IMR-90 (cell line): ENCODE data around the gene OGT. TPM values are rescaled to one million over a fixed set of nuclear protein-coding genes. Genes with fewer than 3 reads are reported as not detected.

Experiments
- ATAC-seq: fragments of 200-7000 bp; cut with Tn5 transposase; 2 replicates; pipeline ENCODE4 v1.9.1; 2020; ENCODE audit warnings: low read depth, mild to moderate bottlenecking, moderate library complexity
- BruUV-seq: library from RNA; stranded (reverse); fragments of 400-500 nt; replicated peaks from 2 replicates; lab custom pipeline; 2021; lab: Mats Ljungman, UMichigan
- CTCF ChIA-PET: fragments of 300-600 bp; formaldehyde crosslinking; extraction: SDS; loops from one replicate; lab custom pipeline; 2021; ENCODE audit warnings: antibody characterized with exemption; lab: Yijun Ruan, JAX
- POLR2A ChIA-PET: fragments of 300-600 bp; sonication (Branson Sonifier 250); formaldehyde crosslinking; loops from one replicate; lab custom pipeline; 2022; ENCODE audit warnings: antibody characterized with exemption; ENCODE audit not compliant: unreplicated experiment; lab: Charles Lee
- DNase-seq: peaks from one replicate; pipeline ENCODE4 v3.0.0; 2013
- H2AFZ ChIP-seq: replicated peaks from 2 replicates; pipeline ENCODE3; 2013; ENCODE audit warnings: low read length, mild to moderate bottlenecking; ENCODE audit not compliant: poor library complexity
- H2AK5ac ChIP-seq: 2 replicates; pipeline ENCODE4 v1.6.1; 2013; ENCODE audit warnings: low read depth, low read length, inconsistent platforms
- H2AK9ac ChIP-seq: replicated peaks from 2 replicates; pipeline ENCODE3; 2013; ENCODE audit warnings: mild to moderate bottlenecking, low read depth, low read length, moderate library complexity; ENCODE audit not compliant: poor library complexity
- H2BK120ac ChIP-seq: 2 replicates; pipeline ENCODE4 v1.6.1; 2013; ENCODE audit warnings: low read depth, low read length, inconsistent platforms
- H2BK15ac ChIP-seq: 3 replicates; pipeline ENCODE4 v1.6.1; 2013; ENCODE audit warnings: low read depth, low read length, inconsistent platforms
- H2BK20ac ChIP-seq: 2 replicates; pipeline ENCODE4 v1.6.1; 2013; ENCODE audit warnings: low read depth, mild to moderate bottlenecking, inconsistent platforms, low read length, moderate library complexity
- H2BK5ac ChIP-seq: 2 replicates; pipeline ENCODE4 v1.6.1; 2013; ENCODE audit warnings: mild to moderate bottlenecking, low read depth, low read length, inconsistent platforms; ENCODE audit not compliant: poor library complexity, severe bottlenecking
- H3K14ac ChIP-seq: replicated peaks from 2 replicates; pipeline ENCODE4 v1.6.1; 2013; ENCODE audit warnings: low read depth, low read length, inconsistent platforms
- H3K18ac ChIP-seq: 2 replicates; pipeline ENCODE4 v1.6.1; 2013; ENCODE audit warnings: low read depth, low read length, control low read depth
- H3K23ac ChIP-seq: 2 replicates; pipeline ENCODE4 v1.6.1; 2013; ENCODE audit warnings: low read depth, low read length, inconsistent platforms
- H3K27ac ChIP-seq: 2 replicates; pipeline ENCODE4 v1.5.1; 2013; ENCODE audit warnings: mild to moderate bottlenecking, control low read depth, low read length; ENCODE audit not compliant: insufficient read depth
- H3K27me3 ChIP-seq: 2 replicates; pipeline ENCODE4 v1.6.1; 2013; ENCODE audit warnings: low read length; ENCODE audit not compliant: control insufficient read depth, insufficient read depth
- H3K36me3 ChIP-seq: 2 replicates; pipeline ENCODE4 v1.6.1; 2013; ENCODE audit warnings: low read length, mixed read lengths; ENCODE audit not compliant: control insufficient read depth, insufficient read depth
- H3K4ac ChIP-seq: 2 replicates; pipeline ENCODE4 v1.6.1; 2013; ENCODE audit warnings: low read depth, low read length, inconsistent platforms
- H3K4me1 ChIP-seq: 2 replicates; pipeline ENCODE4 v1.6.1; 2013; ENCODE audit warnings: low read length, mixed read lengths; ENCODE audit not compliant: control insufficient read depth, insufficient read depth
- H3K4me2 ChIP-seq: 2 replicates; pipeline ENCODE4 v1.6.1; 2013; ENCODE audit warnings: low read depth, mild to moderate bottlenecking, control low read depth, low read length, moderate library complexity
- H3K4me3 ChIP-seq: 2 replicates; pipeline ENCODE4 v1.5.1; 2013; ENCODE audit warnings: low read depth, mild to moderate bottlenecking, control low read depth, low read length, moderate library complexity; ENCODE audit not compliant: insufficient read depth
- H3K56ac ChIP-seq: 2 replicates; pipeline ENCODE4 v1.6.1; 2013; ENCODE audit warnings: low read length, inconsistent platforms; ENCODE audit not compliant: insufficient read depth; ENCODE audit errors: extremely low read depth
- H3K79me1 ChIP-seq, 2 experiments: 2 replicates each; pipeline ENCODE4 v1.6.1; 2013; ENCODE audit warnings: low read length in 2 of 2, inconsistent platforms in 1 of 2, low read depth in 1 of 2
- H3K9ac ChIP-seq: 2 replicates; pipeline ENCODE4 v1.6.1; 2013; ENCODE audit warnings: low read depth, low read length, control low read depth
- H3K9me1 ChIP-seq: 2 replicates; pipeline ENCODE4 v1.6.1; 2013; ENCODE audit warnings: low read length, inconsistent platforms; ENCODE audit not compliant: insufficient read depth
- H3K9me3 ChIP-seq: 2 replicates; pipeline ENCODE4 v1.6.1; 2013; ENCODE audit warnings: low read length; ENCODE audit not compliant: control insufficient read depth, insufficient read depth
- H4K20me1 ChIP-seq: 2 replicates; pipeline ENCODE4 v1.6.1; 2013; ENCODE audit warnings: low read length, inconsistent platforms; ENCODE audit not compliant: insufficient read depth
- H4K5ac ChIP-seq: 2 replicates; pipeline ENCODE4 v1.6.1; 2013; ENCODE audit warnings: mild to moderate bottlenecking, low read depth, low read length, control low read depth
- H4K8ac ChIP-seq, 2 experiments: 2 replicates each; pipeline ENCODE4 v1.6.1; 2013; ENCODE audit warnings: low read depth in 2 of 2, low read length in 2 of 2, control low read depth in 1 of 2, inconsistent platforms in 1 of 2
- H4K91ac ChIP-seq: 2 replicates; pipeline ENCODE4 v1.6.1; 2013; ENCODE audit warnings: low read depth, low read length, inconsistent platforms; ENCODE audit not compliant: insufficient read depth
- CEBPB ChIP-seq: IDR thresholded peaks from 2 replicates; pipeline ENCODE4 v1.6.1; 2012; ENCODE audit warnings: low read depth, low read length, improper control_type of control experiment
- POLR2A ChIP-seq: IDR thresholded peaks from 2 replicates; pipeline ENCODE4 v1.6.1; 2012; ENCODE audit warnings: mild to moderate bottlenecking, low read depth, low read length
- WGBS, 2 experiments: methylation state at CpG; one replicate each; pipeline versions ENCODE4 v1.1.5 to v1.1.7; 2013; ENCODE audit warnings: missing lambda C conversion rate in 2 of 2; ENCODE audit not compliant: insufficient read length in 1 of 2; ENCODE audit errors: extremely low coverage in 2 of 2; 5-methylcytosine and 5-hydroxymethylcytosine counted together
- dilution Hi-C: fragments of 300-500 bp; cut with HindIII; formaldehyde crosslinking; loops from one replicate; pipeline ENCODE4 v1.14.3; 2018; ENCODE audit warnings: low sequenced_read_pairs; ENCODE audit not compliant: unreplicated experiment
- in situ Hi-C: fragments of 300-500 bp; cut with MboI; formaldehyde crosslinking; loops from 3 replicates; pipeline ENCODE4 v1.14.3; 2019; ENCODE audit warnings: low sequenced_read_pairs, inconsistent platforms, mixed read lengths
- intact Hi-C: fragments of 100-400 bp; cut with micrococcal nuclease; formaldehyde crosslinking; loops from 2 replicates; pipeline ENCODE4 v1.10.0; 2022
- polyA plus RNA-seq, 3 experiments: library from polyadenylated mRNA; depleted of rRNA; stranded (reverse); fragments of >200 nt; gene quantifications; 2 replicates each; pipeline ENCODE4 v1.2.3, GENCODE V29; 2012; ENCODE audit warnings: low replicate concordance in 1 of 3
- total RNA-seq: library from RNA; depleted of rRNA; stranded (reverse); fragments of >200 nt; gene quantifications from 2 replicates; pipeline ENCODE4 v1.2.3, GENCODE V29; 2012

OGT gene
- total and polyA plus RNA-seq, 2 of the 4 experiments (the other 2 are of a cell fraction) = 80.7 to 113 TPM

- H2BK5ac ChIP-seq = peak overlapping the region; percentile 23
- no peak overlapping the region for H3K18ac ChIP-seq
- peaks cover 4% of the 10 kb centered on the region; the same call in 1 of the 2 replicates for H3K9me1 ChIP-seq
- no peak overlapping the region for H2BK15ac ChIP-seq
- in situ Hi-C loops (no loop called here), dilution Hi-C loops (no loop called here), intact Hi-C loops (loop anchor here (1.0 kb wide), 1 partner anchor 8 kb away; no protein-coding TSS in a partner anchor)
- H3K27ac ChIP-seq = no peak overlapping the region
- WGBS, 2 experiments = no CpG with 5 or more reads among the region's 1 CpG
- H2AFZ ChIP-seq = no peak overlapping the region
- BruUV-seq = no TSS peak
- DNase-seq (peak; percentile 77), ATAC-seq (no peak)
- CTCF ChIA-PET = no interaction called here
- H2AK9ac ChIP-seq = no peak overlapping the region
- H3K79me1 ChIP-seq = peaks cover 13 to 34% of the 10 kb centered on the region in 2 experiments; a peak in 3 of 4 replicates
- H2BK120ac ChIP-seq = no peak overlapping the region
- no peak overlapping the region for H4K91ac ChIP-seq
- no peak overlapping the region for H3K14ac ChIP-seq
- no peak overlapping the region for H3K4ac ChIP-seq
- H3K9me3 ChIP-seq = no peaks in the 10 kb centered on the region; the same call in 1 of the 2 replicates
- no peak overlapping the region for H3K4me3 ChIP-seq
- no peak overlapping the region for H3K9ac ChIP-seq
- no peak overlapping the region for H3K56ac ChIP-seq
- H4K20me1 ChIP-seq = peaks cover 68% of the 10 kb centered on the region
- H3K4me1 ChIP-seq = no peaks in the 10 kb centered on the region; the same call in 1 of the 2 replicates
- TF ChIP-seq POLR2A (no peak), CEBPB (peak; percentile 95)
- POLR2A ChIA-PET = no interaction called here
- H2AK5ac ChIP-seq = no peak overlapping the region
- H3K36me3 ChIP-seq = peaks cover 13% of the 10 kb centered on the region
- no peak overlapping the region for H4K8ac ChIP-seq
- no peak overlapping the region for H2BK20ac ChIP-seq
- no peaks in the 10 kb centered on the region for H3K27me3 ChIP-seq
- no peak overlapping the region for H3K23ac ChIP-seq
- no peak overlapping the region; the same call in 1 of the 2 replicates for H3K4me2 ChIP-seq
- no peak overlapping the region for H4K5ac ChIP-seq
These were observed 9.5 kb downstream of the OGT start for GRCh38 chrX:71542411-71542810.
